Stimulated activated CD8-positive, alpha-beta memory T cell treated with anti-CD3 and anti-CD28 coated beads, Interleukin-7, amount 100 ng/mL, for 4 hours (primary cell): ENCODE data around the gene WDR82.

Experiments used
- DNase-seq, 2 donors: peaks; one replicate each; pipeline ENCODE4 v3.0.0-alpha.2; 2020; ENCODE audit warnings: low read depth in 2 of 2

The WDR82 gene

GRCh38 chr3:52256622-52257021, 21.8 kb downstream of the WDR82 start:
- no peak for DNase-seq

GRCh38 chr3:52256159-52256558, 22.3 kb downstream of the WDR82 start:
- DNase-seq = no peak

GRCh38 chr3:52254608-52255007, 23.8 kb downstream of the WDR82 start:
- no peak for DNase-seq

- DNase-seq = peak; percentile 81 to 84
These were observed 24.8 kb downstream of the WDR82 start for GRCh38 chr3:52253314-52254304.

- DNase-seq = no peak
These were observed 28.3 kb downstream of the WDR82 start for GRCh38 chr3:52250122-52250521.

- DNase-seq = no peak
These were observed 28.8 kb downstream of the WDR82 start for GRCh38 chr3:52249683-52250082.

- no peak for DNase-seq
These were observed 29.5 kb downstream of the WDR82 start for GRCh38 chr3:52248816-52249547.

- no peak for DNase-seq
These were observed 30.3 kb downstream of the WDR82 start for GRCh38 chr3:52248165-52248541.

- DNase-seq = no peak
These were observed 30.9 kb downstream of the WDR82 start for GRCh38 chr3:52247409-52248164.

GRCh38 chr3:52246728-52247408, 31.6 kb downstream of the WDR82 start:
- no peak for DNase-seq

GRCh38 chr3:52246264-52246620, 32.2 kb downstream of the WDR82 start:
- no peak for DNase-seq

GRCh38 chr3:52245322-52246263, 32.9 kb downstream of the WDR82 start, which contains the start of gene PPM1M:
Gene PPM1M, plus strand, starts transcription at chr3:52245759. Its CDS starts 66 bp downstream, at chr3:52245825.
- peak in 1 of 2 donors; percentile 60 for DNase-seq

GRCh38 chr3:52243791-52244628, 34.4 kb downstream of the WDR82 start:
- DNase-seq = peak in 1 of 2 donors; percentile 49

- DNase-seq = no peak
These were observed 36.4 kb downstream of the WDR82 start for GRCh38 chr3:52242039-52242438.

- DNase-seq = no peak
These were observed 37.5 kb downstream of the WDR82 start for GRCh38 chr3:52240886-52241370.

- DNase-seq = peak; percentile 61 to 62
These were observed 38.2 kb downstream of the WDR82 start for GRCh38 chr3:52240059-52240885.

- peak; percentile 90 to 92 for DNase-seq
These were observed 39.4 kb downstream of the WDR82 start, which contains the start of gene TWF2 for GRCh38 chr3:52238761-52239701. Gene TWF2, minus strand, starts transcription at chr3:52239158. Its CDS starts 142 bp downstream, at chr3:52239016.
